Right renal cortex interstitium (tissue), 3 donors: ENCODE results near the gene FMR1. TPM values are rescaled to one million over a fixed set of nuclear protein-coding genes. Genes with fewer than 3 reads are reported as not detected.

Experiments
- polyA plus RNA-seq, 3 donors: library from polyadenylated mRNA; unstranded; fragments of 120-200 nt; gene quantifications; one replicate each; pipeline ENCODE4 v1.2.1, GENCODE V29; 2013; ENCODE audit not compliant: insufficient read length in 3 of 3

FMR1 gene
- polyA plus RNA-seq, 3 donors = 73.0 to 80.0 (median 79.3) TPM

Other genes starting within 250 kb of the FMR1 start
- not detected for gene FMR1NB, start 69.4 kb downstream of the FMR1 start, polyA plus RNA-seq